PC-9 (cell line): Measurements from ENCODE around the gene GOLGA3. TPM values are rescaled to one million over a fixed set of nuclear protein-coding genes. Genes with fewer than 3 reads are reported as not detected.

Source experiments
- BruUV-seq: library from RNA; stranded (reverse); fragments of 400-500 nt; replicated peaks from 2 replicates; lab custom pipeline; 2021; lab: Mats Ljungman, UMichigan
- CTCF ChIA-PET: fragments of 300-600 bp; sonication (Branson Sonifier 250); formaldehyde crosslinking; loops from one replicate; lab custom pipeline; 2022; ENCODE audit warnings: antibody characterized with exemption; lab: Charles Lee
- POLR2A ChIA-PET: fragments of 300-600 bp; sonication (Branson Sonifier 250); formaldehyde crosslinking; loops from one replicate; lab custom pipeline; 2022; ENCODE audit warnings: antibody characterized with exemption; ENCODE audit not compliant: unreplicated experiment; lab: Charles Lee
- DNase-seq, 2 experiments: peaks; one replicate each; pipeline versions ENCODE4 v3.0.0 to v3.0.0-alpha.2; 2015 to 2022; ENCODE audit warnings: mixed read lengths in 1 of 2
- H2AFZ ChIP-seq: fragments of 200-600 bp; sonication (generic); 2 replicates; pipeline ENCODE4 v1.8.1; 2017; ENCODE audit warnings: antibody characterized with exemption
- H3F3A ChIP-seq: fragments of 200-600 bp; sonication (generic); 2 replicates; pipeline ENCODE4 v1.8.1; 2017; ENCODE audit warnings: antibody characterized with exemption, mild to moderate bottlenecking, low read depth; ENCODE audit not compliant: insufficient read depth
- H3K27ac ChIP-seq: fragments of 200-600 bp; sonication (generic); 2 replicates; pipeline ENCODE4 v1.6.1; 2016; ENCODE audit warnings: mixed run types
- H3K27me3 ChIP-seq: fragments of 200-600 bp; sonication (generic); 2 replicates; pipeline ENCODE4 v1.6.1; 2016; ENCODE audit warnings: low read depth, mixed run types; ENCODE audit not compliant: insufficient read depth
- H3K36me3 ChIP-seq: fragments of 200-600 bp; sonication (generic); 2 replicates; pipeline ENCODE4 v1.6.1; 2016; ENCODE audit warnings: low read depth, mixed run types
- H3K4me1 ChIP-seq: fragments of 200-600 bp; sonication (generic); replicated peaks from 2 replicates; pipeline ENCODE4 v1.6.1; 2016; ENCODE audit warnings: mixed run types; ENCODE audit not compliant: insufficient read depth
- H3K4me2 ChIP-seq: fragments of 200-600 bp; sonication (generic); 2 replicates; pipeline ENCODE4 v1.6.1; 2017; ENCODE audit warnings: mixed run types
- H3K4me3 ChIP-seq: fragments of 200-600 bp; sonication (generic); 2 replicates; pipeline ENCODE4 v1.6.1; 2016; ENCODE audit warnings: mixed run types
- H3K79me2 ChIP-seq: fragments of 200-600 bp; sonication (generic); 2 replicates; pipeline ENCODE4 v1.6.1; 2017; ENCODE audit warnings: low read depth, mixed run types
- H3K9me2 ChIP-seq: fragments of 200-600 bp; sonication (generic); 2 replicates; pipeline ENCODE4 v1.8.1; 2017; ENCODE audit warnings: mild to moderate bottlenecking; ENCODE audit not compliant: insufficient read depth
- H3K9me3 ChIP-seq: fragments of 200-600 bp; sonication (generic); 2 replicates; pipeline ENCODE4 v1.8.1; 2016; ENCODE audit warnings: low read depth; ENCODE audit not compliant: insufficient read depth
- H4K20me1 ChIP-seq: fragments of 200-600 bp; sonication (generic); 2 replicates; pipeline ENCODE4 v1.8.1; 2017; ENCODE audit not compliant: insufficient read depth
- CTCF ChIP-seq: fragments of 200-600 bp; sonication (generic); conservative IDR thresholded peaks from 2 replicates; pipeline ENCODE4 v1.6.1; 2017; ENCODE audit warnings: mixed run types, antibody characterized with exemption, mild to moderate bottlenecking, moderate library complexity
- EZH2 ChIP-seq: fragments of 200-600 bp; sonication (generic); IDR thresholded peaks from 2 replicates; pipeline ENCODE4 v1.8.0; 2017; ENCODE audit warnings: antibody characterized with exemption, low read depth
- intact Hi-C: fragments of 100-400 bp; cut with micrococcal nuclease; formaldehyde crosslinking; loops from one replicate; pipeline ENCODE4 v1.10.0; 2022; ENCODE audit not compliant: unreplicated experiment
- total RNA-seq: library from RNA; stranded (reverse); gene quantifications from 2 replicates; pipeline ENCODE4 v1.2.3, GENCODE V29; 2021

The GOLGA3 gene
- total RNA-seq, 1 experiment from 2014 or later = 69.3 TPM

- H3K4me3 ChIP-seq = no peak overlapping the region
- intact Hi-C loops = no loop called here
- H3F3A ChIP-seq = peaks cover 12% of the 10 kb centered on the region
- H3K9me2 ChIP-seq = no peaks in the 10 kb centered on the region
- H3K36me3 ChIP-seq = peaks cover 57% of the 10 kb centered on the region
- no peaks in the 10 kb centered on the region for H3K4me1 ChIP-seq
- TF ChIP-seq CTCF (no peak), EZH2 (no peak)
- no peaks in the 10 kb centered on the region for H3K9me3 ChIP-seq
- BruUV-seq = no TSS peak
- H3K4me2 ChIP-seq = no peak overlapping the region
- no peaks in the 10 kb centered on the region for H3K27me3 ChIP-seq
- H4K20me1 ChIP-seq = peaks cover 66% of the 10 kb centered on the region
- no peak overlapping the region for H2AFZ ChIP-seq
- CTCF ChIA-PET = no interaction called here
- POLR2A ChIA-PET = no interaction called here
- peaks cover 60% of the 10 kb centered on the region for H3K79me2 ChIP-seq
- no peak overlapping the region for H3K27ac ChIP-seq
- no peak for DNase-seq
Measured at GRCh38 chr12:132747896-132748295, 80.8 kb downstream of the GOLGA3 start.

GRCh38 chr12:132747395-132747794 is 81.3 kb downstream of the GOLGA3 start:
- Histone ChIP-seq H4K20me1 (peaks cover 64% of the 10 kb centered on the region), H3K27me3 (no peaks in the 10 kb centered on the region), H3F3A (peaks cover 10% of the 10 kb centered on the region; the same call in 1 of the 2 replicates), H3K4me2 (no peak overlapping the region), H2AFZ (no peak overlapping the region), H3K9me2 (no peaks in the 10 kb centered on the region), H3K27ac (no peak overlapping the region), H3K79me2 (peaks cover 59% of the 10 kb centered on the region), H3K9me3 (no peaks in the 10 kb centered on the region), H3K36me3 (peaks cover 57% of the 10 kb centered on the region), H3K4me3 (no peak overlapping the region), H3K4me1 (no peaks in the 10 kb centered on the region)
- DNase-seq = no peak
- CTCF ChIA-PET = no interaction called here
- POLR2A ChIA-PET = no interaction called here
- BruUV-seq = no TSS peak
- intact Hi-C loops = no loop called here
- TF ChIP-seq EZH2 = no peak
- no peak for TF ChIP-seq CTCF

GRCh38 chr12:132746613-132747012 is 82.1 kb downstream of the GOLGA3 start:
- Histone ChIP-seq H3K79me2 (peaks cover 57% of the 10 kb centered on the region), H2AFZ (no peak overlapping the region), H3K9me3 (no peaks in the 10 kb centered on the region), H4K20me1 (peaks cover 61% of the 10 kb centered on the region), H3K4me2 (no peak overlapping the region), H3K4me1 (no peaks in the 10 kb centered on the region), H3K36me3 (peaks cover 60% of the 10 kb centered on the region), H3K4me3 (no peak overlapping the region), H3K9me2 (no peaks in the 10 kb centered on the region), H3K27me3 (no peaks in the 10 kb centered on the region), H3F3A (peaks cover 10% of the 10 kb centered on the region; the same call in 1 of the 2 replicates), H3K27ac (no peak overlapping the region)
- BruUV-seq = no TSS peak
- intact Hi-C loops = no loop called here
- no peak for TF ChIP-seq CTCF
- CTCF ChIA-PET = no interaction called here
- no peak for DNase-seq
- POLR2A ChIA-PET = interaction anchor here (0.6 kb wide), 1 partner anchor 15 kb away, joined by 3 read pairs; no protein-coding TSS in a partner anchor
